Measurements from ENCODE around the gene CCR4. TPM values are rescaled to one million over a fixed set of nuclear protein-coding genes. Genes with fewer than 3 reads are reported as not detected.
"Not testable (repeated sequence)": the region's sequence is repeated elsewhere in the genome, so short reads cannot be mapped to it uniquely, and the experiment has no call there.

The CCR4 gene
- polyA plus RNA-seq, 2 donors = 0.06 to 0.13 TPM

- Histone ChIP-seq H3K27me3 (ENCODE audit: control insufficient read depth in 1 of 2, insufficient read depth in 2 of 2, low read length in 2 of 2) (no peaks in the 10 kb centered on the region), H3K27ac (ENCODE audit: low read depth in 2 of 2, low read length in 1 of 2) (no peak overlapping the region), H3K36me3 (ENCODE audit: control insufficient read depth in 2 of 2, insufficient read depth in 2 of 2, low read length in 1 of 2) (no peaks in the 10 kb centered on the region), H3K9me3 (ENCODE audit: control insufficient read depth in 2 of 2, insufficient read depth in 1 of 2, low read depth in 1 of 2, low read length in 1 of 2) (no peaks in the 10 kb centered on the region), H3K4me1 (ENCODE audit: control insufficient read depth in 2 of 2, insufficient read depth in 2 of 2, low read length in 1 of 2) (no peaks in the 10 kb centered on the region), H3K4me3 (ENCODE audit: low read depth in 1 of 2, low read length in 2 of 2) (no peak overlapping the region)
- WGBS, 2 donors = 56 to 74% methylated on average over 1 of the region's 1 CpG
Observed at GRCh38 chr3:32973982-32974381, 22.5 kb downstream of the CCR4 start.

GRCh38 chr3:32975891-32976595 lies 24.6 kb downstream of the CCR4 start:
- H3K4me1 ChIP-seq (ENCODE audit: control insufficient read depth in 2 of 2, insufficient read depth in 2 of 2, low read length in 1 of 2) = no peaks in the 10 kb centered on the region
- WGBS, 2 donors = 86 to 91% methylated on average over 6 of the region's 6 CpGs
- no peak overlapping the region for H3K4me3 ChIP-seq (ENCODE audit: low read depth in 1 of 2, low read length in 2 of 2)
- H3K27me3 ChIP-seq (ENCODE audit: control insufficient read depth in 1 of 2, insufficient read depth in 2 of 2, low read length in 2 of 2) = no peaks in the 10 kb centered on the region
- no peak overlapping the region for H3K27ac ChIP-seq (ENCODE audit: low read depth in 2 of 2, low read length in 1 of 2)
- H3K9me3 ChIP-seq (ENCODE audit: control insufficient read depth in 2 of 2, insufficient read depth in 1 of 2, low read depth in 1 of 2, low read length in 1 of 2) = no peaks in the 10 kb centered on the region
- no peaks in the 10 kb centered on the region for H3K36me3 ChIP-seq (ENCODE audit: control insufficient read depth in 2 of 2, insufficient read depth in 2 of 2, low read length in 1 of 2)

- Histone ChIP-seq H3K27me3 (ENCODE audit: control insufficient read depth in 1 of 2, insufficient read depth in 2 of 2, low read length in 2 of 2) (no peaks in the 10 kb centered on the region), H3K4me1 (ENCODE audit: control insufficient read depth in 2 of 2, insufficient read depth in 2 of 2, low read length in 1 of 2) (no peaks in the 10 kb centered on the region), H3K27ac (ENCODE audit: low read depth in 2 of 2, low read length in 1 of 2) (no peak overlapping the region), H3K9me3 (ENCODE audit: control insufficient read depth in 2 of 2, insufficient read depth in 1 of 2, low read depth in 1 of 2, low read length in 1 of 2) (no peaks in the 10 kb centered on the region), H3K36me3 (ENCODE audit: control insufficient read depth in 2 of 2, insufficient read depth in 2 of 2, low read length in 1 of 2) (no peaks in the 10 kb centered on the region), H3K4me3 (ENCODE audit: low read depth in 1 of 2, low read length in 2 of 2) (no peak overlapping the region)
- 65 to 67% methylated on average over 10 of the region's 10 CpGs for WGBS, 2 donors
Observed at GRCh38 chr3:32977861-32978260, 26.4 kb downstream of the CCR4 start.

- no peaks in the 10 kb centered on the region for H3K36me3 ChIP-seq (ENCODE audit: control insufficient read depth in 2 of 2, insufficient read depth in 2 of 2, low read length in 1 of 2)
- H3K9me3 ChIP-seq (ENCODE audit: control insufficient read depth in 2 of 2, insufficient read depth in 1 of 2, low read depth in 1 of 2, low read length in 1 of 2) = no peaks in the 10 kb centered on the region
- no peaks in the 10 kb centered on the region for H3K27me3 ChIP-seq (ENCODE audit: control insufficient read depth in 1 of 2, insufficient read depth in 2 of 2, low read length in 2 of 2)
- no peak overlapping the region for H3K27ac ChIP-seq (ENCODE audit: low read depth in 2 of 2, low read length in 1 of 2)
- no peaks in the 10 kb centered on the region for H3K4me1 ChIP-seq (ENCODE audit: control insufficient read depth in 2 of 2, insufficient read depth in 2 of 2, low read length in 1 of 2)
- no peak overlapping the region for H3K4me3 ChIP-seq (ENCODE audit: low read depth in 1 of 2, low read length in 2 of 2)
- 79 to 81% methylated on average over 5 of the region's 5 CpGs for WGBS, 2 donors
Observed at GRCh38 chr3:32978331-32978730, 26.9 kb downstream of the CCR4 start.

- no peak overlapping the region for H3K27ac ChIP-seq (ENCODE audit: low read depth in 2 of 2, low read length in 1 of 2)
- H3K4me1 ChIP-seq (ENCODE audit: control insufficient read depth in 2 of 2, insufficient read depth in 2 of 2, low read length in 1 of 2) = no peaks in the 10 kb centered on the region
- H3K9me3 ChIP-seq (ENCODE audit: control insufficient read depth in 2 of 2, insufficient read depth in 1 of 2, low read depth in 1 of 2, low read length in 1 of 2) = no peaks in the 10 kb centered on the region
- H3K4me3 ChIP-seq (ENCODE audit: low read depth in 1 of 2, low read length in 2 of 2) = no peak overlapping the region
- H3K27me3 ChIP-seq (ENCODE audit: control insufficient read depth in 1 of 2, insufficient read depth in 2 of 2, low read length in 2 of 2) = no peaks in the 10 kb centered on the region
- no peaks in the 10 kb centered on the region for H3K36me3 ChIP-seq (ENCODE audit: control insufficient read depth in 2 of 2, insufficient read depth in 2 of 2, low read length in 1 of 2)
Observed at GRCh38 chr3:32983124-32983523, 31.7 kb downstream of the CCR4 start.

- not testable (repeated sequence) for H3K36me3 ChIP-seq (ENCODE audit: control insufficient read depth in 2 of 2, insufficient read depth in 2 of 2, low read length in 1 of 2); H3K4me1 ChIP-seq (ENCODE audit: control insufficient read depth in 2 of 2, insufficient read depth in 2 of 2, low read length in 1 of 2); H3K4me3 ChIP-seq (ENCODE audit: low read depth in 1 of 2, low read length in 2 of 2); H3K27ac ChIP-seq (ENCODE audit: low read depth in 2 of 2, low read length in 1 of 2); H3K9me3 ChIP-seq (ENCODE audit: control insufficient read depth in 2 of 2, insufficient read depth in 1 of 2, low read depth in 1 of 2, low read length in 1 of 2); H3K27me3 ChIP-seq (ENCODE audit: control insufficient read depth in 1 of 2, insufficient read depth in 2 of 2, low read length in 2 of 2)
- 85 to 88% methylated on average over 3 of the region's 3 CpGs for WGBS, 2 donors
Observed at GRCh38 chr3:32984918-32985317, 33.5 kb downstream of the CCR4 start.

GRCh38 chr3:32989171-32989570 lies 37.7 kb downstream of the CCR4 start:
- Histone ChIP-seq H3K27me3 (ENCODE audit: control insufficient read depth in 1 of 2, insufficient read depth in 2 of 2, low read length in 2 of 2) (no peaks in the 10 kb centered on the region), H3K4me1 (ENCODE audit: control insufficient read depth in 2 of 2, insufficient read depth in 2 of 2, low read length in 1 of 2) (no peaks in the 10 kb centered on the region), H3K4me3 (ENCODE audit: low read depth in 1 of 2, low read length in 2 of 2) (no peak overlapping the region), H3K9me3 (ENCODE audit: control insufficient read depth in 2 of 2, insufficient read depth in 1 of 2, low read depth in 1 of 2, low read length in 1 of 2) (no peaks in the 10 kb centered on the region), H3K36me3 (ENCODE audit: control insufficient read depth in 2 of 2, insufficient read depth in 2 of 2, low read length in 1 of 2) (no peaks in the 10 kb centered on the region), H3K27ac (ENCODE audit: low read depth in 2 of 2, low read length in 1 of 2) (no peak overlapping the region)
- 78 to 89% methylated on average over 6 of the region's 6 CpGs for WGBS, 2 donors

GRCh38 chr3:32990116-32990515 lies 38.7 kb downstream of the CCR4 start:
- 59 to 76% methylated on average over 2 of the region's 2 CpGs for WGBS, 2 donors
- Histone ChIP-seq H3K4me3 (ENCODE audit: low read depth in 1 of 2, low read length in 2 of 2) (no peak overlapping the region), H3K27ac (ENCODE audit: low read depth in 2 of 2, low read length in 1 of 2) (no peak overlapping the region)

GRCh38 chr3:32991781-32992180 lies 40.3 kb downstream of the CCR4 start:
- Histone ChIP-seq H3K4me3 (ENCODE audit: low read depth in 1 of 2, low read length in 2 of 2) (no peak overlapping the region), H3K27me3 (ENCODE audit: control insufficient read depth in 1 of 2, insufficient read depth in 2 of 2, low read length in 2 of 2) (no peaks in the 10 kb centered on the region), H3K36me3 (ENCODE audit: control insufficient read depth in 2 of 2, insufficient read depth in 2 of 2, low read length in 1 of 2) (peaks cover 0 to under 1% of the 10 kb centered on the region in 2 donors), H3K27ac (ENCODE audit: low read depth in 2 of 2, low read length in 1 of 2) (no peak overlapping the region), H3K9me3 (ENCODE audit: control insufficient read depth in 2 of 2, insufficient read depth in 1 of 2, low read depth in 1 of 2, low read length in 1 of 2) (no peaks in the 10 kb centered on the region), H3K4me1 (ENCODE audit: control insufficient read depth in 2 of 2, insufficient read depth in 2 of 2, low read length in 1 of 2) (no peaks in the 10 kb centered on the region)
- 72 to 77% methylated on average over 7 of the region's 7 CpGs for WGBS, 2 donors

More at GRCh38 chr3:32990116-32990515, 38.7 kb downstream of the CCR4 start:
- Histone ChIP-seq H3K36me3 (ENCODE audit: control insufficient read depth in 2 of 2, insufficient read depth in 2 of 2, low read length in 1 of 2) (no peaks in the 10 kb centered on the region), H3K4me1 (ENCODE audit: control insufficient read depth in 2 of 2, insufficient read depth in 2 of 2, low read length in 1 of 2) (no peaks in the 10 kb centered on the region), H3K9me3 (ENCODE audit: control insufficient read depth in 2 of 2, insufficient read depth in 1 of 2, low read depth in 1 of 2, low read length in 1 of 2) (no peaks in the 10 kb centered on the region), H3K27me3 (ENCODE audit: control insufficient read depth in 1 of 2, insufficient read depth in 2 of 2, low read length in 2 of 2) (no peaks in the 10 kb centered on the region)

GRCh38 chr3:32992310-32992686 lies 40.9 kb downstream of the CCR4 start:
- H3K27ac ChIP-seq (ENCODE audit: low read depth in 2 of 2, low read length in 1 of 2) = no peak overlapping the region
- no peak overlapping the region for H3K4me3 ChIP-seq (ENCODE audit: low read depth in 1 of 2, low read length in 2 of 2)
- H3K27me3 ChIP-seq (ENCODE audit: control insufficient read depth in 1 of 2, insufficient read depth in 2 of 2, low read length in 2 of 2) = no peaks in the 10 kb centered on the region
- no peaks in the 10 kb centered on the region for H3K9me3 ChIP-seq (ENCODE audit: control insufficient read depth in 2 of 2, insufficient read depth in 1 of 2, low read depth in 1 of 2, low read length in 1 of 2)
- 88 to 94% methylated on average over 3 of the region's 3 CpGs for WGBS, 2 donors
- H3K4me1 ChIP-seq (ENCODE audit: control insufficient read depth in 2 of 2, insufficient read depth in 2 of 2, low read length in 1 of 2) = no peaks in the 10 kb centered on the region
- peaks cover 0 to 3% of the 10 kb centered on the region in 2 donors for H3K36me3 ChIP-seq (ENCODE audit: control insufficient read depth in 2 of 2, insufficient read depth in 2 of 2, low read length in 1 of 2)

Data from esophagus (tissue), 2 donors.